Measurements from ENCODE around the gene RAPGEF4. TPM values are rescaled to one million over a fixed set of nuclear protein-coding genes. Genes with fewer than 3 reads are reported as not detected.

The RAPGEF4 gene
- total and polyA plus RNA-seq, 9 of the 15 experiments (the other 6 are each of a cell fraction or from before 2014, with no cell fraction given): 0.04 to 0.33 (median 0.13) TPM; not detected in 6

DNA sequence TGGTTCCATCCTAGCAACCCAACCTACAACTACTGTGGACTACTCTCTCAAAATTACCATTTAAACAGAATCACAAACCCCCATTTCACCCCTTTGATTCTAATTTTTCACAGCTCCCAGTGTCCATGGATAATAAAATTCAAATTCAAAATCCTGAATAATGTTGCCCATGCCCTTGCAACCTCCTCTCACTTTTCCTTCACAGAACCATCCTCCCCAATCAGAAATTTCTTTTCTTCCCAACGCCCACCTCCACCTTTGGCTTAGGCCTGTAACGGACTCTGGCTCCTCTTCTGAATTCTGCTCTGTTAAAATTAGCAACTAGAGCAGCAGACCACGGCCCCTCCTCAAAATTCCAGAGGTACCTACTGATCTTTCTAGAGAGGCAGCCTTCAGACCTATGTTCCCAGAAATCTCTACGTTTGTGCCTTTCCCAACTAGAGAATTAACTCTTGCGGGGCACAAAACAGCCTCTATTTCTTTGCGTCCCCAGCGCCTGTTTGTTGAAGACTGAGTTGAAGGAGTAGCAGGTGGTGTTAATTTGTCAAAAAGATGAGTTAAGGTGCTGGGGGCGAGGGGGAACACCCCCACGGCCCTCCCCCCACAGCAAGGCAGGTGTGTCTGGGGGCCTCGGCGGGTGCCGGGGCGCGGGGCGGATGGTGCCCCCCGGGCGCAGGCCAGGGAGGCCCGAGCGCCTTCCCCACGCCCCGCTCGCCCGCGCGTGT is 339.6 kb downstream of the RAPGEF4 start (continued):
- TF ChIP-seq CCNT2 (IDR thresholded peaks at IDR 0.05; ENCODE audit: borderline replicate concordance, extremely low read depth, insufficient read length, low read depth, low read length): peak; percentile 59
- TF ChIP-seq STAT6 (CRISPR knock-in tag; IDR thresholded peaks at IDR 0.05): no peak
- TF ChIP-seq, protein P1, sequence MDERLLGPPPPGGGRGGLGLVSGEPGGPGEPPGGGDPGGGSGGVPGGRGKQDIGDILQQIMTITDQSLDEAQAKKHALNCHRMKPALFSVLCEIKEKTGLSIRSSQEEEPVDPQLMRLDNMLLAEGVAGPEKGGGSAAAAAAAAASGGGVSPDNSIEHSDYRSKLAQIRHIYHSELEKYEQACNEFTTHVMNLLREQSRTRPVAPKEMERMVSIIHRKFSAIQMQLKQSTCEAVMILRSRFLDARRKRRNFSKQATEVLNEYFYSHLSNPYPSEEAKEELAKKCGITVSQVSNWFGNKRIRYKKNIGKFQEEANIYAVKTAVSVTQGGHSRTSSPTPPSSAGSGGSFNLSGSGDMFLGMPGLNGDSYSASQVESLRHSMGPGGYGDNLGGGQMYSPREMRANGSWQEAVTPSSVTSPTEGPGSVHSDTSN (CRISPR knock-in tag; IDR thresholded peaks at IDR 0.05; ENCODE audit: low read depth): no peak
- TF ChIP-seq, protein P1 (tag; conservative IDR thresholded peaks at IDR 0.05; ENCODE audit: low read depth): no peak
- TF ChIP-seq FOXP1 (CRISPR knock-in tag; IDR thresholded peaks at IDR 0.05): 0 out of 2 replicates have a peak, but pooled peaks have one; percentile 8
- TF ChIP-seq THAP12 (CRISPR knock-in tag; IDR thresholded peaks at IDR 0.05): no peak
- 0 out of 2 replicates have a peak, but pooled peaks have one; percentile 65 for TF ChIP-seq KDM2B (CRISPR knock-in tag; IDR thresholded peaks at IDR 0.05)
- TF ChIP-seq, protein P2, sequence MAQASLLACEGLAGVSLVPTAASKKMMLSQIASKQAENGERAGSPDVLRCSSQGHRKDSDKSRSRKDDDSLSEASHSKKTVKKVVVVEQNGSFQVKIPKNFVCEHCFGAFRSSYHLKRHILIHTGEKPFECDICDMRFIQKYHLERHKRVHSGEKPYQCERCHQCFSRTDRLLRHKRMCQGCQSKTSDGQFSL (CRISPR knock-in tag; IDR thresholded peaks at IDR 0.05): no peak; the same call in 1 of the 2 replicates
- TF ChIP-seq, protein P2 (tag; IDR thresholded peaks at IDR 0.05): peak in 1 of 2 experiments; percentile 53; a peak in 1 of 4 replicates
- TF ChIP-seq CC2D1A (IDR thresholded peaks at IDR 0.05): no peak
- 0 out of 2 replicates have a peak, but pooled peaks have one; percentile 21 for TF ChIP-seq ZFP91 (CRISPR knock-in tag; IDR thresholded peaks at IDR 0.05)
- TF ChIP-seq SMARCE1 (IDR thresholded peaks at IDR 0.05): 0 out of 2 replicates have a peak, but pooled peaks have one; percentile 24
- no peak for TF ChIP-seq BRCA1 (IDR thresholded peaks at IDR 0.05)
- TF ChIP-seq BRCA1 (CRISPR knock-in tag; IDR thresholded peaks at IDR 0.05): no peak
- TF ChIP-seq TARDBP (IDR thresholded peaks at IDR 0.05): 0 out of 2 replicates have a peak, but pooled peaks have one; percentile 87
- peak; percentile 81 for TF ChIP-seq L3MBTL2 (IDR thresholded peaks at IDR 0.05)

Data from K562 (cell line).